HG03439 (cell line): ENCODE measurements around the gene LRRIQ4.

Experiments
- ATAC-seq: cut with Tn5 transposase; IDR thresholded peaks from one replicate; pipeline ENCODE4 v1.9.1; 2021; ENCODE audit warnings: mild to moderate bottlenecking, moderate library complexity; ENCODE audit not compliant: unreplicated experiment

The LRRIQ4 gene

DNA sequence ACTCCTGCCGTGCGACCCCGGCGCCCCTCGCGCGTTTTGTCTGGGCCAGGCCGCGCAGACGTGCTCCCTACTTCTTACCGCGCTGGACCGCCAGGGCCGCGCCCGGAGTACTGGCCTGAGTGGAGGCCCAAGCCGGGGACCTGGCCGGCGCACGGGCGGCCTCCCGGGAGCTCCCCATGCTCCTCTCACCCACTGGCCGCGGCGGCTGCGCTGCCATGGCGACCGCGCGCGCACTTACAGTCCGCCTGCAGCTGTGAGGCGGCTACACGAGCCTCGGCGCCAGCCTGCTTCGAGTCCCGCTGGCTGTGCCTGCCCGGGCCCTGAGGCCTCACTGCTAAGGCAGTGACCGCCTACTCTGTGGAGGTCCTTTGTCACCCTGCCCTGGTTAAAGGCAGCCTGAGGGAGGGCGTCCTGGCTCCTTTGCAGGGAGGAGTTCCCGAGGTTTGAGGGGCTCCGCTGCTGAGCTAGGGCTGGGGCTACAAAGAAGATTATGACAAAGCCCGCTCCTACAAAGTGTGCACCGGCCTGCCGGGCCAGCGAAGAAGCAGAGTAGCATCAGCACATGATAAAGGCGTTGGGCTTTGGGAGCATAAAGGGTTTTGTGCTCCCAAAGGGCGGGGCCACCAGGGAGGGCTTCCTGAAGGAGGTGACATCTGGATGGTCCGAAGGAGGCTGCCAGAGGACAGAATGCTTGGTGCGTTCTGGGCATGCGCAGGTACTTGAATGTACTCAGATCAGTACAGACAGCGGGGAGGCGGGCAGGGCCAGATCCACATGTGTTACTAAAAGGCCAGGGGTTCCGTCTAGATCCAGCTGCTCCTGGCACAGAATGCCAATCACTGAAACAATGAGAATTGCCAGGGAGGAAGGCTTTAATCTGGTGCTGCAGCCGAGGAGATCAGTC, at the start of gene LRRIQ4, which contains the start of gene LRRC34:
TSS of gene LRRIQ4 (plus strand) at position 539 of the 904 bp plus-strand sequence. CDS start 9,052 bp downstream, outside the sequence.
TSS of gene LRRC34 (minus strand) at position 573 of the 904 bp plus-strand sequence. CDS start at position 217, 356 bp downstream.
- ATAC-seq: peak; percentile 64

DNA sequence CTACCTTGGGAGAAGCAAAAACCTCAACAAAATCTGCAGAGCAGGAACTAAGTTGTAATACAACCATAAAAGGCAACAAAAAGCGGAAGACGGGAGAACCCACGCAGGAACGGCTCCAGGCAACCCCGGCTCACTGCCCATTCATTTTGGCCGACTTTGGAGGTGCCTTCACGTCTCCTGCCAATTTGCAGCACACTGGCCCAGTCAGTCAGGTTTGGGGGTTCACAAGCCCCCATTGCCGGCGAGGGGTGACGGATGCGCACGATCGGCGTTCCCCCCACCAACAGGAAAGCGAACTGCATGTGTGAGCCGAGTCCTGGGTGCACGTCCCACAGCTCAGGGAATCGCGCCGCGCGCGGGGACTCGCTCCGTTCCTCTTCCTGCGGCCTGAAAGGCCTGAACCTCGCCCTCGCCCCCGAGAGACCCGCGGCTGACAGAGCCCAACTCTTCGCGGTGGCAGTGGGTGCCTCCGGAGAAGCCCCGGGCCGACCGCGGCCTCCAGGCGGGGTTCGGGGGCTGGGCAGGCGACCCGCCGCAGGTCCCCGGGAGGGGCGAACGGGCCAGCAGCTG, 48.3 kb upstream of the LRRIQ4 start:
- ATAC-seq: peak; percentile 41

- ATAC-seq: peak; percentile 78
These were observed 47.6 kb upstream of the LRRIQ4 start, which contains the start of gene TERC for GRCh38 chr3:169764882-169765612. Gene TERC (minus strand): TSS chr3:169765060.

DNA sequence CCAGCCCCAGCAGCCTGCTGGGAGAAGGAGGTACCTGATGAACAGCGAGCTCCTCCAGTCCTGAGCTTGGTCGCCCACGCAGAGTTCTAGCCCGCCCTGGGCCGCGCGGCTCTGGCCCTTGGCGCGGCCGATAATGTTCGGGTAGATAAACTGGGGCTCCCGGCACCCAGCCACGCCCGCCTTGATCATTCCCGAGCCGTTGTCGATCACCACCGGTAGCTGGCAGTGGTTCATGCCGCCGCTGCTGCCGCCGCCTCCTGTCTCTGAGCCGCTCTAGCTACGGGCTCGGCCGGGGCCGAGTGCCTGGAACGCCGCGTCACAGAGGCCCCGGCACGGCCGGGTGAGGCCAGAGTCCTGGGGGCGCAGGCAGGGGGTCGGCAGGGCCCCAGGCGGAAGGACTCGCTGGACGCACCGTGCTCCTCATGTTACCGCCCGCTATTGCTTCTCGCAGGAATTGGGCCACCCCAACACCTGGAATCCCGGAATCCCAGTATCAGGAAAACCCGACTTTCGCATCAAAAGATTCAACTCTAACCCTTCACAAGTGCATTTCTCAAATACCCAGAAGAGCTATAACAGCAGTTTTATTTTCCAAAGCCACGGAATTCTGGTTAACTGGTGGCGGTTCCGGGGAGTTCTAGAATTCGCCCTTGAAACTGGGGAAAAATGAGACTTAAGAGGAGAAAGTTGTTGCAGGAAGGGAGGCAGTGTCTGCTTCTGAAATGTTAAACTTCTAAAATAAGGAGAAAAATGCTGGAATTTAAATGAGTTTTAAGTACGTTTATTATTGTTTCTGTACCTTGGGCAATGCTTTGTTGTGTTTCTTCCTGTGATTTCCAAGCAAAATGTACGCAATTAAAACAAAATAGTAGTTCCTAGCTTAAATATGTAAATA, 43.1 kb upstream of the LRRIQ4 start, which contains the start of gene ACTRT3:
TSS of gene ACTRT3 (minus strand) at position 275 of the 895 bp plus-strand sequence. CDS start at position 234, 41 bp downstream.
- peak; percentile 17 for ATAC-seq

- peak; percentile 16 for ATAC-seq
These were observed 41.0 kb upstream of the LRRIQ4 start for GRCh38 chr3:169771497-169772304.

DNA sequence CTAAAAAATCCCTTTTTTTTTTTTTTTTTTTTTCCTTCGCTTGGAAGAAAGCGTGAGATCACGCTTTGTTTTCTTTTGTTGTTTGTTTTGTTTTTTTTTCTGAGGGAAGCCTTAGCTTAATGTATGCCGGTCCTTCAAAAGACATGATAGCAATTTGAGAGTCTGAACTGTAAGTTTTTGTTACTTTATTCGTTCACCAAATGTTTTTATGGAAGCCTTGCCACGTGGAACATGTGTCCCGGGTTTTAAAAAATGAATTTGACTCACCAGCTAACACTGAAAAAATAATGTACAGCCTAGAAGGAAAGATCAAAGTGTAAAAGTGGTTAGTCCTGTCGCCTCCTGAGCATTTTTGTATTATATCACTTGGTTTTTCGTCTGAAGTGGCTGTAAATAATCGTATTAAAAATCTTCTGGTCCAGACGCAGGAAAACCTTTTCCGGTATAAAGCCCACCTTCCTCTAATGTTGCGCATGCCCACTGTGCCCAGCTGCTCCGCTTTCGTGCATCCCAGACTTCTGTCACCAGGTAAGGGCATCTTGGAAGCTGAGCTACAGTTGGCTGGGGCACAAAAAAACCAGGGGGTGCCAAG, 40.3 kb upstream of the LRRIQ4 start:
- peak; percentile 24 for ATAC-seq

GRCh38 chr3:169772897-169773816, 39.5 kb upstream of the LRRIQ4 start, which contains the start of gene MYNN:
Gene MYNN (plus strand): TSS chr3:169773396. CDS start chr3:169774296, 900 bp downstream.
- ATAC-seq: peak; percentile 87

GRCh38 chr3:169774186-169774585, 38.5 kb upstream of the LRRIQ4 start:
- ATAC-seq: no peak

- no peak for ATAC-seq
These were observed 34.8 kb upstream of the LRRIQ4 start for GRCh38 chr3:169777822-169778221.

DNA sequence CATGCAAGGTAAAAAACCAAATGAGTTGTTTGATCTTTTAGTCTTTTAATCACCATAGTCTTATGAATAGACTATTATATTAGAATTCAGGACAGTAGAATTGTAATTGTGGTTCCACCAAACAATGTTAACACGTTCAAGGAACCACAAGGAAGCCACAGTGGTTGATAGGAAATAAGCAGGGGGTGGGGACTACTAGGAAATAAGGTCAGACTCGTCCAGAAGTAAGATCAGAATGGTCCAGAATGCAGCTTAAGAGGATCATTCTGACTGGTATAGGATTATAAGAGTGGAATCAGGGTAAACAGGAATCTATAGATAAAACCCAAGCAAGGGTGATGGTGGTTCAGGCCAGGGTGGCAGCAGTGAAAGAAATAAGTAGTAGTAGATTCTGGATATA, 31.9 kb upstream of the LRRIQ4 start:
- no peak for ATAC-seq

DNA sequence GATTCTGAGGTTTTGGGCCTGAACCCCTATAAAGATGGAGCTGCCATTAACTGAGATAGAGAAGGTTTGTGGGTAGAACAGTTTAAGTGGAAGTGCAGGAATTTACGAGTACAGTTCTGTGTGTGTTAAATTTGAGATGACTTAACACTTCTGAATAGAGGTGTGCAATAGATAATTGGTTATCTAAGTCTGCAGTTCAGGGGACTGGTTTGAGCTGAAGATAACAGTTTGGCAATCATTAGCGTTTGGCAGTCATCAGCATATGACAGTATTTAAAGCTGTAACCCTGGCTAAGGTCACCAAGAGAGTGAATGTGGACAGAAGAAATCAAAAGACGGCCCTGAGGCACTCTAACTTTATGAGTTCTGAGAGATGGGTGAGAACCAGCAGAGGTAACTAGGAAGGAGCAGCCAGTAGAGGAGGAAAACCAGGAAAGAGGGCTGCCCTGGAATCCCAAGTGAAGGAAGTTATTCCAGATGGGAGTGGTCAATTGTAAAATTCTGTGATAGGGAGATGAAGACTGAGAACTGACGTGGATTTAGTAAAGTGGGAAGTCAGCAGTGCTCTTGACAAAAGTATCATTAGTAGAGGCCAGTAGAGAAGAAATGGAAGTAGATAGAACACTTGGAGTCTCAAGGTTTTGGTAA, 31.3 kb upstream of the LRRIQ4 start:
- ATAC-seq: no peak

DNA sequence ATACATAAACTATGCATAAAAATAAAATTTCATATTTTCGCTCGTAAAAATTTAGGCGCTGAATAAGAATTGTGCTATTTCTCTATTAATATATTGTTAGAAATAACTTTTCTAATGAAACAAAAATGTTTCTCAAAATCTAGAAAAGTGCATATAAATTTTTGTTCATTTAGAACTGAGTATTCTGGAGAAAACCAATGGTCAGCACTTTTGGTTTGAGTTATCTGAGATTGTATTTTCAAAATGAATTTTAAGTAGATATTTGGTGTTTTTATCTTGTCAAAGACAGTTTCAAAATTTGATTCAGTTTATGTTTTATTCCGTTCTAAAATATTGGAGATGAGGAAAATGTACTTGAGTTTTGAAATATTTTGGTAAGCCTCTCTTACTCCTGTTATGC, 25.6 kb upstream of the LRRIQ4 start:
- no peak for ATAC-seq

DNA sequence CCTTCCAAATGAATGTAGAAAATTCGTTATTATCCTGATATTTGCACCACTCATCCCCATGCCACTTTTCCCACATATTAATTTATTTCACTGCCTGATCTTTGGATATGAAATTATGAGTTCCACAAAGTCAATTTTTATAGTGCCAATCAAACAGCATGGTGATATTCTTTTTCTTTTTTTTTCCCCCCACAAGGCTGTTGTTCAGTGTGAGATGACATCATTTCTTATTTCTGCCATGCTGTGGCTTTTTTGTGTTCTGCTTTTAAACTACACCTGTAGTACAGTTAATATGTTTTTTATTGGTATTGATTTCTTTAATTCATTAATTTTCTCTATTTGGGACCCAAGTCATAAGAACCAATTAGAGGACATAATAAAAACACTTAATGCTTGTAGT, 24.9 kb upstream of the LRRIQ4 start:
- ATAC-seq: no peak

DNA sequence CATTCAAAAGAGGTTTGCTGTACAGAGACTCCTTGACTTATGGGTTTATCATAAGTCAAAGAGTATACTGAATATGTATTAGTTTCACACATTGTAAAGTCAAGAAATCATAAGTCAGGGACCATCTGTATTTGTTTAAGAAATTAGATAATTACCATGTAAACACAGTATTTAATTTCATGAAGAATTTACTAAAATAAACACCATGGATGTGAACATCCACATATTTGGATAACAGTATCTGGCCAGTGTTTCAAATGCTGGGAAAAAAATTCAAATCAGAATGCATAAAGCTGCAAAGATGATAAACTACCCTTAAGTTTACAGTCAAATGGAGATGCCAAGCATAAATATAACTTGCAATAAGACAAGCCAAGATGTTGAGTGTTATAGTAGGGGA, 22.5 kb upstream of the LRRIQ4 start:
- no peak for ATAC-seq

GRCh38 chr3:169790687-169791429, 21.8 kb upstream of the LRRIQ4 start:
- no peak for ATAC-seq

GRCh38 chr3:169792359-169792758, 20.3 kb upstream of the LRRIQ4 start:
- ATAC-seq: no peak

DNA sequence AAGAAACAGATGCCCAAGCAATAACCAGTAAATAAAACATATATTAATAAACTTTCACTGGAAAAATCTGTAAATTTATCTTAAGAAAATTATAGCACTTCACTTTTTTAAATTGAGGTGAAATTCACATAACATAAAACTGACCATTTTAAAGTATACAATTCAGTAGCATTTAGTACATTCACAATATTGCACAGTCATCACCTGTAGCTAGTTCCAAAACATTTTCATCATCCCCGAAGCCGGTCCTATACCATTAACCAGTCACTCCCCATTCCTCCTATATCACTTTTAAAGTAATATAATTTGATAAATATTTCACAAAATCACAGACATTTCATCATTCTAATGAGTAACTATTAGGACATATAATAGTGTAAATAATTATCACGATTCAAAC, 8.0 kb upstream of the LRRIQ4 start:
- ATAC-seq: no peak
